OCI-LY7 (cell line): ENCODE measurements around the gene PACSIN3.
"Not testable (repeated sequence)": the region's sequence is repeated elsewhere in the genome, so short reads cannot be mapped to it uniquely, and the experiment has no call there.

Experiments
- EZH2phosphoT487 ChIP-seq: fragments of 200-600 bp; sonication (generic); IDR thresholded peaks from 2 replicates; pipeline ENCODE4 v1.6.1; 2018; ENCODE audit warnings: low read depth, borderline replicate concordance, mild to moderate bottlenecking, mixed run types, antibody characterized with exemption, low read length, moderate library complexity, mixed read lengths
- TF ChIP-seq, protein P1 (sequence below): fragments of 200-600 bp; sonication (generic); conservative IDR thresholded peaks from 2 replicates; pipeline ENCODE4 v1.5.1; 2014; ENCODE audit warnings: mild to moderate bottlenecking, antibody characterized with exemption, low read length, moderate library complexity, mixed read lengths

DNA sequence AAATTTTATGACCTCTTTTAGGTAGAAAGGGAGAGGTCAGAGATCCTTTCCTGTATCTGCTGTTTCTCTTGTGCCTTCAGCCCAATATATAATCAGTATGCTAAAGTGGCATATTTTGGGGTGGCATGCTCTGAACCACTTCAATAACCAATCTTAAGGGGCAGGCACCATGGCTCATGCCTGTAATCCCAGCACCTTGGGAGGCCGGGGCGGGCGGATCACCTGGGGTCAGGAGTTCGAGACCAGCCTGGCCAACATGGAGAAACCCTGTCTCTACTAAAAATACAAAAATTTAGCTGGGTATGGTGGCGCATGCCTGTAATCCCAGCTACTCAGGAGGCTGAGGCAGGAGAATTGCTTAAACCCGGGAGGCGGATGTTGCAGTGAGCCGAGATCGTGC is 11.9 kb upstream of the PACSIN3 start:
- TF ChIP-seq, protein P1, sequence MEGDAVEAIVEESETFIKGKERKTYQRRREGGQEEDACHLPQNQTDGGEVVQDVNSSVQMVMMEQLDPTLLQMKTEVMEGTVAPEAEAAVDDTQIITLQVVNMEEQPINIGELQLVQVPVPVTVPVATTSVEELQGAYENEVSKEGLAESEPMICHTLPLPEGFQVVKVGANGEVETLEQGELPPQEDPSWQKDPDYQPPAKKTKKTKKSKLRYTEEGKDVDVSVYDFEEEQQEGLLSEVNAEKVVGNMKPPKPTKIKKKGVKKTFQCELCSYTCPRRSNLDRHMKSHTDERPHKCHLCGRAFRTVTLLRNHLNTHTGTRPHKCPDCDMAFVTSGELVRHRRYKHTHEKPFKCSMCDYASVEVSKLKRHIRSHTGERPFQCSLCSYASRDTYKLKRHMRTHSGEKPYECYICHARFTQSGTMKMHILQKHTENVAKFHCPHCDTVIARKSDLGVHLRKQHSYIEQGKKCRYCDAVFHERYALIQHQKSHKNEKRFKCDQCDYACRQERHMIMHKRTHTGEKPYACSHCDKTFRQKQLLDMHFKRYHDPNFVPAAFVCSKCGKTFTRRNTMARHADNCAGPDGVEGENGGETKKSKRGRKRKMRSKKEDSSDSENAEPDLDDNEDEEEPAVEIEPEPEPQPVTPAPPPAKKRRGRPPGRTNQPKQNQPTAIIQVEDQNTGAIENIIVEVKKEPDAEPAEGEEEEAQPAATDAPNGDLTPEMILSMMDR: not testable (repeated sequence)
- not testable (repeated sequence) for TF ChIP-seq EZH2phosphoT487
